B cell (primary cell): Measurements from ENCODE around the gene EMP1.

Source experiments
- CTCF ChIP-seq: fragments of 200-600 bp; IDR thresholded peaks from one replicate; pipeline ENCODE4 v1.8.0; 2022; ENCODE audit warnings: antibody characterized with exemption, mild to moderate bottlenecking
- EZH2 ChIP-seq: IDR thresholded peaks from 2 replicates; pipeline ENCODE4 v1.6.1; 2012; ENCODE audit warnings: borderline replicate concordance, low read depth, mild to moderate bottlenecking, moderate library complexity, low read length; ENCODE audit not compliant: insufficient read depth, poor library complexity, severe bottlenecking

GRCh38 chr12:13186302-13186701 lies 10.2 kb upstream of the EMP1 start:
- TF ChIP-seq CTCF (no peak), EZH2 (no peak)
